DMS79 (cell line): Measurements from ENCODE around the gene PTPN9.
"Not testable (repeated sequence)": the region's sequence is repeated elsewhere in the genome, so short reads cannot be mapped to it uniquely, and the experiment has no call there.

Source experiments
- DNase-seq: peaks from one replicate; lab custom pipeline; 2025; lab: John Stamatoyannopoulos, UW

PTPN9 gene

DNA sequence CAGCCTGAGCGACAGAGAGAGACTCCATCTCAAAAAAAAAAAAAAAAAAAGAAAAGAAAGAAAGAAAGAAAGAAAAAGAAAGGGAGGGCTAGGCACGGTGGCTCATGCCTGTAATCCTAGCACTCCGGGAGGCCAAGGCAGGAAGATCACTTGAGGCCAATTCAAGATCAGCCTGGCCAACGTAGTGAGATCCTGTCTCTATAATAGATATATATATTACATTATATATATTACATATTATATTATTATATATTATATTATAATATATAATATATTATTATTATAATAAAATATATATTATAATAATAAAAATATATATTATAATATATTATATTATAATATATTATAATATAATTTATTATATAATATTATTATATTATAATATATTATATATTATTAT lies 48.9 kb downstream of the PTPN9 start:
- DNase-seq: no peak

DNA sequence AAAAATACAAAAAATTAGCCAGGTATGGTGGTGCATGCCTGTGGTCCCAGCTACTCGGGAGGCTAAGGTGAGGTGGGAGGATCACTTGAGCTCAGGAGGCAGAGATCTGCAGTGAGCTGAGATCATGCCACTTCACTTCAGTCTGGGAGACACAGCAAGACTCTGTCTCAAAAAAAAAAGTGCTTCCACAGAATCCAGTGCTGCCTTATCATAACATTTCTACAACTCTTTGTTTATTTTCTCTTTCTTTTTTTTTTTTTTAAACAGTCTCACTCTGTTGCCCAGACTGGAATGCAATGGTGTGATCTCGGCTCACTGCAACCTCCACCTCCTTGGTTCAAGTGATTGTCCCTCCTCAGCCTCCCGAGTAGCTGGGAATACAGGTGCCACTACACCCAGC lies 53.4 kb downstream of the PTPN9 start:
- not testable (repeated sequence) for DNase-seq

GRCh38 chr15:75523011-75523410 lies 56.1 kb downstream of the PTPN9 start:
- DNase-seq: no peak

DNA sequence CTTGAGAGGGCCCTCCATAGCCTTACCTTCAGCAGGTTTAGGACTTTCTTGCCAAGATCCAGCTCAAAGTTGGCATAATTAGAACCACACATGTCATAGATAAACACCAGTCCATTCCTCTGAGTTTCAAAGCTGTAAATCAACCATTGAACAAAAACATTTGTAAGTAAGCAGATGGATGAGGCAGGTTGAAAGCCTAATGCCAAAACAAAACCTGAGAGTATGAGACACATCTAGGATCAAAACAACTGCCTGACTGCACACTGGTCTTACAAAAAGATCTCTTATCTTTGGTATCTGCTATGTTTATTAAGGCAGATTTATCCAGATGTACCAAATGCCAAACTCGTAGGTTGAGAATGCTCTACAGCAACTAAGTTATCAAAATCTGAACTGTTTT lies 61.9 kb downstream of the PTPN9 start:
- DNase-seq: no peak

GRCh38 chr15:75508840-75509532 lies 70.1 kb downstream of the PTPN9 start:
- no peak for DNase-seq

DNA sequence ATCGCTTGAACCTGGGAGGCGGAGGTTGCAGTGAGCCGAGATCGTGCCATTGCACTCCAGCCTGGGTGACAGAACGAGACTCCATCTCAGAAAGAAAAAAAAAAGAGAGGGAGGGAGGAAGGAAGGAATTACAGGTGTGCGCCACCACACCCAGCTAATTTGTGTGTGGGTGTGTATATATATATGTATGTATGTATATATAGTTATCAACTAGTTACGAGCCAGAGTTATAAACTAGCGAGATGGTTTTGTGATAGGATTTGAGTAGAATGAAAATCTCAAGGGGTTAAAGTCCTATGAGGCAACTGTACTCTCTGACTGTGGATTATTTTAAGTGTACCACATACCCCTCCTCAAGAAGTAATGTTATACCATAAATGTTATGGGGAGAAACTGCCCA lies 76.8 kb downstream of the PTPN9 start:
- no peak for DNase-seq

DNA sequence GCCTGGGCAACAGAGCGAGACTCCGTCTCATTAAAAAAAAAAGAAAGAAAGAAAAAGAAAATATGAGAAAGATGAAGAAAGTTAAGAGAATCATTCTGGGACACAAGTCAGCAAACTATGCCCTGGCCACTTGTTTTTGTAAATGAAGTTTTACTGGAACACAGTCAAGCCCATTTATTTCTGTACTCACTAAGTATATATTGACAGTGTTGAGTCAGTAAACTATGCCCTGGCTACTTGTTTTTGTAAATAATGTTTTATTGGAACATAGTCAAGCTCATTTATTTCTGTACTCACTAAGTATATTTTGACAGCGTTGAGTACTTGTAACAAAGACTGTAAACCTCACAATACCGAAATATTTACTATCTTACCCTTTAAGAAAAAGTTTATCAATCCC lies 85.4 kb downstream of the PTPN9 start:
- DNase-seq: no peak

DNA sequence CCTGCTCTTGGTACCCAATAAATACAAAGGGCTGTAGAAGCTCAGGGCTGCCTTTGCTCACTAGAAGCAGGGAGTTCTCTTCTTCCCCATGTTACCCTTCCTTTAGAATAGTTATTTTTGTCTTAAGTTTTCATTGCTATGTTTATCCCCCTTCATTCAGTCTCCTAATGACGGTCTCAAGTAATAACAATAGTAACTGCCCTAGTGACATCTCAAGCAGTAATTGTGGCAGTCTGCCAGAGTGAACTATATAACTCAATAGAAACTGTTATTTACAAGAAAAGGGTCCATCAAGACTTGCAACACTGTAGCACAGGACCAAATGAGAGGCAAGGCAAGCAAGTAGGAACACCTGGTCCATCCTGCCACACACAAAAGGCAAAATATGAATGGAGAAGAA lies 95.2 kb downstream of the PTPN9 start:
- no peak for DNase-seq

GRCh38 chr15:75483556-75483955 lies 95.6 kb downstream of the PTPN9 start:
- DNase-seq: not testable (repeated sequence)

DNA sequence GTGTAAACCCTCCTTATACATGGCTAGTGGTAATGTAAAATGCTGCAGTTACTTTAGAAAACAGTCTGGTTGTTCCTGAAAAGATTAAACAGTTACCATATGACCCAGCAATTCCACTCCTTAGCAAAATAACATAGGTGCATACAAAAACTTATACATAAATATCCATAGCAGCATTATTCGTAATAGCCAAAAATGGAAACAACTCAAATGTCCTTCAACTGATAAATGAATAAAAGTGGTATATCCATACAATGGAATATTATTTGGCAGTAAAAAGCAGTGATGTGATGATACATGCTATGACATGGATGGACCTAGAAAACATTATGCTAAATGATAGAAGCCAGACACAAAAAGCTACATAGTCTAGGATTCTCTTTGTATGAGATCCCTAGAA lies 96.0 kb downstream of the PTPN9 start:
- DNase-seq: no peak

DNA sequence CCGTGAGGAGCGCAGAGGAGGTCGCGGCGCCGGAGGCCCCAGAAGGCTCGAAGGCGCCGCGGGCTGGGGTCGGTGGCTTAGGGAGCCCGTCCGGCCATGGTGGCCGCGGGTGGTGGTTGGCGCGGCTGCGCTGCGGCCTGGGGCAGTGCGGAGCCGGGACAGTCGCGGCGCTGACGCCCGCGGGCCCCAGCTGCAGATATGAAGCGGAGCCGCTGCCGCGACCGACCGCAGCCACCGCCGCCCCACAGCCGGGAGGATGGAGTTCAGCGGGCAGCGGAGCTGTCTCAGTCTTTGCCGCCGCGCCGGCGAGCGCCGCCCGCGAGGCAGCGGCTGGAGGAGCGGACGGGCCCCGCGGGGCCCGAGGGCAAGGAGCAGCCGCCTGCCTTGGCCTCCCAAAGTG lies 98.7 kb downstream of the PTPN9 start:
- not testable (repeated sequence) for DNase-seq

- no peak for DNase-seq
Observed at GRCh38 chr15:75479670-75480069, 99.4 kb downstream of the PTPN9 start.

- not testable (repeated sequence) for DNase-seq
Observed at GRCh38 chr15:75477094-75477493, 102.0 kb downstream of the PTPN9 start.

- DNase-seq: no peak
Observed at GRCh38 chr15:75468913-75469598, 110.1 kb downstream of the PTPN9 start.

GRCh38 chr15:75460646-75461045 lies 118.5 kb downstream of the PTPN9 start:
- DNase-seq: no peak

GRCh38 chr15:75459581-75459980 lies 119.5 kb downstream of the PTPN9 start:
- DNase-seq: no peak

DNA sequence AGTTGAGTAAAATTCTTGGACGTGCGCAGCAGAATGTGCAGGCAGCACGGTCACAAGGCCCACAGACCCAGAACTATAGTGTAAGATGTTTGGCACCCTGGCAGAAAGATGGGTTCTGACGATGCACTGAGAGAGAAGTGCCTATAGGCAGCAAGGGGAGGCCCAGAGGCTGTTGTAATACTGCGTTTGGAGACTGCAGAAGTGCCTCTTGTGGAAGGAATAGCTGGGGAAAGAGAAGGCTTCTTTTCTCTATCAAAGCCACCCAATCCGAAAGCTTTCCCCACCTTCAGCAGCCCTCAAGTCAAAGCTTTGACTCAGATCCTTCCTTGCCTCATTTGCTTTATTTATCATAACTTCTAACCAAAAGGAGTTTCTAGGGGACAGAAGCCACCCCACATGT lies 122.4 kb downstream of the PTPN9 start:
- DNase-seq: no peak

DNA sequence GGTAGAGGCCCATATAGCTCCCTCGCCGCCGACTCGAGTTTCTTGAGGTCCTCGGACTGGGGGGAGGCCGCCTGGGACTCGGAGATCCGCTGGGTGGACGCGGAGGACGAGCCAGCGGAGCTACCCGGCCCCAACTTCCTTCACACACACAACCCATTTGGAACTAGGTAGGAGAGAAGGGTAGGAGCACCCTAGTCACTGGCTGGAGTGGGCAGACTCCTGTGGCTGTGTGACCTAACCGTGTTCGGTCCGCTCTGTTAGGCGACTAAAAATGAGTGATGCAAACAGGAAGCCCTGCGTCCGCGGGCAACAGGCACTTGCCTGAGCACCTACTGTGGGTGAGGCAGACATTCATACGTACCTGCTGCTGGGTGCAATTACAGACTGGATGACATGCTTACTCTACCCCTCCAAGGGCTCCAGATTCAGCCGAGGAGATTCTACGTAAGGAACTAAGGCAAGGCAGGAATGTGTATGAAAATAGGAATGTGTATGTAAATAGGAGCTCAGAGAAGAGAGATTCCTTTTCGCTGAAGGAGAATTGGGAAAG lies 123.1 kb downstream of the PTPN9 start:
- DNase-seq: no peak

GRCh38 chr15:75455424-75455981 lies 123.6 kb downstream of the PTPN9 start:
- no peak for DNase-seq

DNA sequence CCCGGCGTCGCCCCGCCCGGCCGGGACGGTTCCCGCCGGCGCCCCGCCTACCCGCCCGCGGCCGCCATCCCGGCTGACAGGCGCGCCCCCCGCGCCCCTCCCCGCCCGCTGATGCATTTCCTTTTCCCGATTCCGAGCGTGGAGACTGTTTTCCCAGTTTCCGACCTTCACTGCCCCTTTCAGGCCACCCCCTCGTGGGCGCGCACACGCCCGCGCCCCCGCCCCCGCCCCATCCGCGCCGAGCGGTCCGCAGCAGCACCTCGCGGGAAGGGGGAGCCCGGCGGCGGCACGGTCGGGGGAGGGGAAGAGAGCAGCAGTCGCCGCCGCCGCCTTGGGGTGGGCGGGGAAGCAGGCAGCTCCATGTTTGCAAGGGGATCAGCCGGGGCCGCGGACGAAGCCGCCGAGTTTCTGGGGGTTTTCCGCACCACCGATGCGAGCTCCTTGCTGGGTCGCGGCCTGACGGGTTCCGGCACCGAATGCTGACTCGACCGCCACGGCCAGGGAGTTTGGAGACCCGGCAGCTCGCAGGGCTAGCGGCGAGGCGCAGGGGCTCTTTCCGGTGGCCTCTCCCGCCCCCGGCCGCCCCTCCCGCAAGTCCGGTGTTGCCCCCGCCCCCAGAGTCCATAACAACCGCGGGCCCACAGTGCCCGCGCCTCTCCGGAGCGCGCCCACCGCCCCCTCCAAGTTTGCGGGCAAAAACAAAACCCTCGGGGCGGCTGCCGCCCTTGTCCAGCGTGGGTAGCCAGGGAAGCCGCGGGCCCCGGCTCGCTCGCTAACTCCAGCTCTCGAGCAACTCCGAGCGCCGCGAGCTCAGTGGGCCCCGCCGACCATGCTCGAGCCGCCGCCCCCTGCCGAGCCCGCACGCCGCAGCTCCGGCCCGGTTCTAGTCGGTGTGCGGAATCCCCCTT lies 124.4 kb downstream of the PTPN9 start:
- DNase-seq: no peak

- DNase-seq: peak; percentile 90
Observed at GRCh38 chr15:75453703-75454470, 125.2 kb downstream of the PTPN9 start.
